Smooth muscle cell (in vitro differentiated cells): ENCODE results near the gene CASP14. TPM values are rescaled to one million over a fixed set of nuclear protein-coding genes. Genes with fewer than 3 reads are reported as not detected.

ENCODE experiments used
- DNase-seq: peaks from one replicate; lab custom pipeline; 2025; ENCODE audit not compliant: unreplicated experiment; lab: John Stamatoyannopoulos, UW
- H2AFZ ChIP-seq: fragments of 200-600 bp; sonication (generic); 2 replicates; pipeline ENCODE4 v1.6.0; 2016; ENCODE audit warnings: antibody characterized with exemption, low read depth, mild to moderate bottlenecking
- H3F3A ChIP-seq: fragments of 200-600 bp; sonication (generic); 2 replicates; pipeline ENCODE4 v1.6.0; 2017; ENCODE audit warnings: antibody characterized with exemption, low read depth
- H3K27ac ChIP-seq: fragments of 200-600 bp; sonication (generic); 2 replicates; pipeline ENCODE4 v1.5.1; 2016; ENCODE audit warnings: low read depth, mild to moderate bottlenecking
- H3K27me3 ChIP-seq: fragments of 200-600 bp; sonication (generic); 2 replicates; pipeline ENCODE4 v1.6.1; 2016; ENCODE audit warnings: low read depth, mild to moderate bottlenecking
- H3K36me3 ChIP-seq: fragments of 200-600 bp; sonication (generic); 2 replicates; pipeline ENCODE4 v1.5.1; 2016; ENCODE audit warnings: low read depth
- H3K4me1 ChIP-seq: fragments of 200-600 bp; sonication (generic); 2 replicates; pipeline ENCODE4 v1.5.1; 2016; ENCODE audit warnings: low read depth
- H3K4me2 ChIP-seq: fragments of 200-600 bp; sonication (generic); 2 replicates; pipeline ENCODE4 v1.6.0; 2016; ENCODE audit warnings: mild to moderate bottlenecking
- H3K4me3 ChIP-seq: fragments of 200-600 bp; sonication (generic); 2 replicates; pipeline ENCODE4 v1.5.1; 2016; ENCODE audit warnings: mild to moderate bottlenecking
- H3K79me2 ChIP-seq: fragments of 200-600 bp; sonication (generic); 2 replicates; pipeline ENCODE4 v1.6.0; 2016; ENCODE audit warnings: low read depth, mild to moderate bottlenecking
- H3K9ac ChIP-seq: fragments of 200-600 bp; sonication (generic); 2 replicates; pipeline ENCODE4 v1.6.0; 2016; ENCODE audit warnings: low read depth
- H3K9me3 ChIP-seq: fragments of 200-600 bp; sonication (generic); replicated peaks from 2 replicates; pipeline ENCODE4 v1.5.1; 2016; ENCODE audit warnings: low read depth
- H4K20me1 ChIP-seq: fragments of 200-600 bp; sonication (generic); 2 replicates; pipeline ENCODE4 v1.6.0; 2016; ENCODE audit warnings: low read depth
- CTCF ChIP-seq: fragments of 200-600 bp; sonication (generic); IDR thresholded peaks from 2 replicates; pipeline ENCODE4 v1.5.1; 2017; ENCODE audit warnings: borderline replicate concordance, mild to moderate bottlenecking, antibody characterized with exemption; ENCODE audit not compliant: insufficient read depth, poor library complexity, severe bottlenecking
- WGBS: methylation state at CpG from one replicate; pipeline ENCODE4 v1.1.7; 2016; ENCODE audit warnings: low lambda C conversion rate; 5-methylcytosine and 5-hydroxymethylcytosine counted together
- polyA plus RNA-seq: library from polyadenylated mRNA; unstranded; fragments of >200 nt; fragmentation: Nextera tagmentation; extraction: Ambion mirVana; gene quantifications from 2 replicates; pipeline ENCODE4 v1.2.1, GENCODE V29; 2016
- total RNA-seq: library from RNA; depleted of rRNA; stranded (reverse); fragments of >200 nt; gene quantifications from 2 replicates; pipeline ENCODE4 v1.2.3, GENCODE V29; 2014

The CASP14 gene
- total and polyA plus RNA-seq, 2 experiments from 2014 or later: not detected

- no peaks in the 10 kb centered on the region for H3K79me2 ChIP-seq
- WGBS: 74% methylated on average over 31 of the region's 31 CpGs
- no peak for DNase-seq
- TF ChIP-seq CTCF: no peak
- no peaks in the 10 kb centered on the region for H3K27me3 ChIP-seq
- no peaks in the 10 kb centered on the region for H4K20me1 ChIP-seq
- H3K4me3 ChIP-seq: no peak overlapping the region
- H3K36me3 ChIP-seq: no peaks in the 10 kb centered on the region
- H3K4me2 ChIP-seq: no peak overlapping the region
- no peak overlapping the region for H3K27ac ChIP-seq
- H3K4me1 ChIP-seq: no peaks in the 10 kb centered on the region
- no peaks in the 10 kb centered on the region for H3F3A ChIP-seq
- H2AFZ ChIP-seq: no peak overlapping the region
- H3K9ac ChIP-seq: no peak overlapping the region
- H3K9me3 ChIP-seq: no peaks in the 10 kb centered on the region
Measured at GRCh38 chr19:15022752-15023151, 26.5 kb upstream of the CASP14 start.

- no peak for TF ChIP-seq CTCF
- no peaks in the 10 kb centered on the region for H3K27me3 ChIP-seq
- DNase-seq: no peak
- no peaks in the 10 kb centered on the region for H3K79me2 ChIP-seq
- 54% methylated on average over 2 of the region's 2 CpGs for WGBS
- H3F3A ChIP-seq: no peaks in the 10 kb centered on the region
- H3K4me2 ChIP-seq: no peak overlapping the region
- no peak overlapping the region for H3K27ac ChIP-seq
- H3K9me3 ChIP-seq: no peaks in the 10 kb centered on the region
- H3K4me1 ChIP-seq: no peaks in the 10 kb centered on the region
- no peak overlapping the region for H3K4me3 ChIP-seq
- H4K20me1 ChIP-seq: no peaks in the 10 kb centered on the region
- no peak overlapping the region for H3K9ac ChIP-seq
- H3K36me3 ChIP-seq: no peaks in the 10 kb centered on the region
- H2AFZ ChIP-seq: no peak overlapping the region
Measured at GRCh38 chr19:15025217-15025616, 24.1 kb upstream of the CASP14 start.

- no peaks in the 10 kb centered on the region for H3F3A ChIP-seq
- H3K4me1 ChIP-seq: no peaks in the 10 kb centered on the region
- no peak overlapping the region for H3K4me3 ChIP-seq
- no peak overlapping the region for H2AFZ ChIP-seq
- no peaks in the 10 kb centered on the region for H3K79me2 ChIP-seq
- H3K27ac ChIP-seq: no peak overlapping the region
- H3K27me3 ChIP-seq: no peaks in the 10 kb centered on the region
- WGBS: 65% methylated on average over 5 of the region's 5 CpGs
- H3K4me2 ChIP-seq: no peak overlapping the region
- no peaks in the 10 kb centered on the region for H3K9me3 ChIP-seq
- H3K36me3 ChIP-seq: no peaks in the 10 kb centered on the region
- no peaks in the 10 kb centered on the region for H4K20me1 ChIP-seq
- DNase-seq: no peak
- H3K9ac ChIP-seq: no peak overlapping the region
- no peak for TF ChIP-seq CTCF
Measured at GRCh38 chr19:15028490-15028889, 20.8 kb upstream of the CASP14 start.

GRCh38 chr19:15031675-15032074, 17.6 kb upstream of the CASP14 start:
- no peaks in the 10 kb centered on the region for H3K36me3 ChIP-seq
- H3K27me3 ChIP-seq: no peaks in the 10 kb centered on the region
- H3F3A ChIP-seq: no peaks in the 10 kb centered on the region
- no peaks in the 10 kb centered on the region for H3K4me1 ChIP-seq
- no peak overlapping the region for H3K9ac ChIP-seq
- no peak for TF ChIP-seq CTCF
- no peak overlapping the region for H2AFZ ChIP-seq
- no peaks in the 10 kb centered on the region for H3K9me3 ChIP-seq
- no peaks in the 10 kb centered on the region for H4K20me1 ChIP-seq
- no peaks in the 10 kb centered on the region for H3K79me2 ChIP-seq
- no peak overlapping the region for H3K4me2 ChIP-seq
- whole genome bisulfite sequencing: 55% methylated on average over 1 of the region's 1 CpG
- DNase-seq: no peak
- no peak overlapping the region for H3K4me3 ChIP-seq
- no peak overlapping the region for H3K27ac ChIP-seq
